GM19035 (cell line): ENCODE data around the gene EXOC3L4.

Experiments
- ATAC-seq: cut with Tn5 transposase; IDR thresholded peaks from one replicate; pipeline ENCODE4 v1.9.1; 2021; ENCODE audit not compliant: unreplicated experiment

Gene EXOC3L4

DNA sequence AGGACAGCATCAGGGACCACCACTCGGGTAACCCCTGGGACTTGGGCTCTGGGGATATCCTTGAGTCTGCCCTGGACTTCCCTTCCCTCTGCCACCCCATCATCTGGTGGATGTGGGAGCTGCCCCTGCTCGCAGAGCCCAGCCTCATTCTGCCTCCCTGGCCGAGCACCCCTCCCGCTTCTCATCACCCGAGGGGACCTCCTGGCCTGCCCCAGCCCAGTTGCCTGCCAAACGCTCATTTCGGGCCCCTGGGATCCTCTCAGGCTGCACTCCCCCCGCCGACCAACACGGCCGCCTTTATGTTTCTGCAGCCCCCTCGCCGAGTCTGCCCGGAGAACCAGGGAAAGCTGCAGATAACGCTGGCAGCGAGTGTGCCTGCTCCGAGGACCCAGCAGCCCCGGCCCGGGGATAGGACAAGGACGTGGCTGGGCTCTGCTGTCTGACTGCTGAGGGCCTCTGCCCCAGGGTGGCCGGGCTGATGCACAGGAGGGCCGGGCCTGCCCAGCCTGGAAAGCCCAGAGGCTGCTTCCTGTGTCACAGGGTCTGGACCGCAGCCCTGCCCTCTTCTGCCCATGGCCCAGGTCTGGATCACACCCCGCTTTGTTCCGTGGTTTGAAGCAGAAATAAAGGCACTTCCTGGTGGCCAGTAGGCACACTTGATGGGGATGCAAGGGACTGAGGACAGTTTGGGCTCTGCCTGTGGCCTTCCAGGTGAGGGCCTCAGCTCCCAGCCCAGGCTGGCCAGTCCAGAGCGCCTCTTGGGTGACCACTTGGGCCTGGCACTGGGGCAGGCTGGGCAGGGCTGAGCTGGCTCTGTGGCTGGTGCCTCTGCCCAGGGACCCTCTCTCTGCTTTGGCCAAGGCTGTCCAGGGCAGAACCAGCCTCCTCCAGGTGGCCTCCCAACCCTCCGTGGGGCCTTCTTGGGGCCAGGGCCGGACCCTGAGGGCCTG is 4.9 kb upstream of the EXOC3L4 start:
- ATAC-seq, result no peak

DNA sequence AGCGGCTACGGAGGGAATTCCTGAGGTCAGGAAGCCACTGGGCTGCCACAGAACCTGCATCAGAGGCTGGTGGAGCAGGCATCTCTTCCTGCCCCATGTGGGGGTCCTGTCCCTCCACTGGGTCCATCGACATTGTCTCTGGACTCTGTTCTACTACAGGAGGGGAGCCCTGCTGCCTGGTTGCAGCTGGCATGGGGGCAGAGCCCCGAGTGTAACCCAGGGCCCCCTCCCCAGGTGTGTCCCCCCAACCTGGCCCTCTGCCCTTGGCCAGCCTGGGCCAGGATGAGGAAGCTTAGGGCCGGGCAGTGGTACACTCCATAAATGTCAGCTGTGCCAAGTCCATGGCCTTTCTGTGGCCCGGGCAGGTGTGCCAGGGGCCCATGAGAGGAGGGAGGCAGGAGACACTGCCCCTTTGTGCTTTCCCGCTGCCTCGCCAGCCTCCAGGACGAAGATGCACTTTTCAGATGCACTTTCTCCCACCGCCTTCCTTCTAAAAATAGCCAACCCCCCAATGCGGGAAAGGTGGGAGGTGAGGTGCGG is 4.0 kb upstream of the EXOC3L4 start:
- no peak for ATAC-seq

DNA sequence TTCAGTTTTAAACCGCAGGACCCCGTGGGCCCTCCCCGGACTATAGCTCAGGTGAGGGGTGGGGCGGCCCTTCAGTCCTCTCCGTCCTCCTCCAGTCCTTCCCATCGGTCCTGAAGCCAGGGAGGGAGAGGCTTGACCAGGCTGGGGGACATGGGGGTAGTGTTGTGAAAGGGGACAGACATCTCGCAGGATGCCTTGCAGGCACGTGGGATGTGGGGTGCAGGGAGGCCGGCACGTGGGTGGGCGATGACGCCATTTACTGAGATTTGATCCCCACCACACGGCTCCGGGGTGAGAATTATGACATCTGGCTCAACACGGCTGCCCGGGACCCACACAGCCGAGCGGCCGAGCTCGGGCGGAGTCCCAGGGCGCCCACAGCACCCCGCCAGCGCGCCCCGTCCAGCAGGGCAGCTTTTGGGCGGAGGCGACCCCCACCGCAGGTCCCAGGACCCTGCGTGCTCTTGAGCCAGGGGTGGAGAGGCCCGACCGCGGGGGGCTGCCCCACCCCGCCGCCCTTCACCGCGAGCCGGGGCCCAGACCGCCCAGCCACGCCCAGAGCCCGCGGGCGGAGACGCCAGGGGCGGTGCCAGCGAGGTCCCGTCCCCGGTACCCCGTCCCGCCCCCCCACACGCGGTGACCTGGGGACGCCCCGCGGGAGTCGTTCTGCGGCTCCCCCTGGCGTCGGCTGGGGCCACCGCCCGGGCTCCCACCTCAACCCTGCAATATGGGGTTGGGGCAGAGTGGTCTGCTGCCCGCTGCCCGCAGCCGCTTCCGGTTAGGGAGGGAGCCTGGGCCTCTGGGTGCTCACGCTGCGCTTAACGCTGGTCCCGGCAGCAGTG is 3.3 kb upstream of the EXOC3L4 start:
- ATAC-seq, result peak; percentile 65

DNA sequence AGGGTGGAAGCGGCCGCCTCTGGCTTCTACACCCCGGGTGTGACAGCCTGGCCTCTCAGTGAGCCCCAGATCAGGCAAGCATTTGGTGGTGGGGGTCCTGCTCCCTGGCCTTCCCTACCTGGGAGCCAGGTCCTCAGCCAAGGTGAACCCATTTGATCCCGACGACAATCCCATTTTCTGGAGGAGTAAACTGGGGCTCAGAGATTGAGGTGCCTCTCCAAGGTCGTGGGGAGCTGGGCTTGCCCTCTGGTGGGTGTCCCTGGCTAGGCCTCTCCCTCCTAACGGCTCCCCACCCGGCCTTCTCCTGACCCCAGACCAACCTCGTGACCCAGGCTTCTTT is 2.7 kb upstream of the EXOC3L4 start:
- ATAC-seq, result no peak

DNA sequence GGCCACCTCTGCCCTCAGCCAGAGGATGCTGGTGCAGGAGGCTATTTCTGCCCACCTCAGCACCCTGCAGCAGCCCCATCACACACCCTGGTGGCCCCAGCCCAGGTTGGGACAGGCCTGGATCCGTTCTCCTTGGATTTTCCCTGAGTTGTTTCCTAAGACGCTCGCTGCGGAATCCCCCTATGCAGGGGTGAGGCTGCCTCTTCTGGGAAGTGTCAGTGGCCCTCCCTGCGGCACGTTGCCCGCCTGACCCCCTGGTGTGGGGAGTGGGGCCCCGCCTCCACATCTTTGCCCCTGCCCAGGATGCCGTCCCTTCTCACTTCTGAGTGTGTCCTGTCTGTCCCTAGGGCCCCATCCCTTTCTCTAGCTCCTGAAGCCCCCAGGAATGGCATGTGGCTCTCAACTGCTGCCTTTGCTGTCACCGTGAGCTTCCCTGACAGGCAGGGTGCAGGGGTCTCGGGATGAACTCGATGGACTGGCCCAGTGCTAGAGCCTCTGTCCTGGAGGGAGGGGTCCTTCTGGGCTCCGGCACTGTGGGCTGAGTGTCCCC is 594 bp upstream of the EXOC3L4 start:
- ATAC-seq, result no peak

DNA sequence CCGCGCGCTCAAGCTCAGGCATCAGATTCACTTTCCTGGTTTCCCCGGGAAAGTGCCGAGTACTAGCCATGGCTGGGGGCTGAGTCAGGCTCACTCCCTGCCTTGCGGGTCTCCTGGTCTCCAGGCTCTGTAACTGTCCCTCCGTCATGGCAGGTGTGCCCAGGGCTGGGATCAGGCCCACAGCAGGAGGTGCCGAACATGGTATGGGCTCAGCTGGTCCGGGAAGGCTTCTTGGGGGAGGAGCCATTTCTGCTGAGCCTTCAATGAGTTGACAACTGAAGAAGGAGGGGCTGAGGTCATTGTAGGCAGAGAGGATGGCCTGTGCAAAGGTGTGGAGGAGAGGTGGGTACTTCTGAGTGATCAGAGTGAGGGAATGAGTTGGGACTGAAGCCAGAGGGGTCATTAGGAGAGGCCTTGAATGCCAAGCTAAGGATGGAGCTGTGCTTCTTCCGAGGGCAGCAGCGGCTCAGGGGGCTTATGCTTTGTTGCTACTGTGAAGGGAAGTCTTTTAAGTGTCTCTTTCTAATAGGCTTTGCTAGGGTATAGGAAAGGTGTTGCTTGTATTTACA is 769 bp downstream of the EXOC3L4 start:
- no peak for ATAC-seq

DNA sequence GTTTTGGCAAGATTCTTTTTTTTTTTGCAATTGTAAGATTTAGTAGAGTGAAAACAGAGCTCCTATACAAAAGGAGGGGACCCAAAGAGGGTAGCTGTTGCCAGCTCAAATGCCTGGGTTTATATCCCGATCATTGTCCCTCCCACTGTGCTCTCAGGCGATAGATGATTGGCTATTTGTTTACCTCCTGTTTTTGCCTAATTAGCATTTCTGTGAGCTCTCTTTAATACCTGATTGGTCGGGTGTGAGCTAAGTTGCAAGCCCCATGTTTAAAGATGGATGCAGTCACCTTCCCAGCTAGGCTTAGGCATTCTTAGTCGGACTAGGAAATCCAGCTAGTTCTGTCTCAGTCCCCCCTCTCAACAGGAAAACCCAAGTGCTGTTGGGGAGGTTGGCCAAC is 1.9 kb downstream of the EXOC3L4 start:
- ATAC-seq, result no peak

DNA sequence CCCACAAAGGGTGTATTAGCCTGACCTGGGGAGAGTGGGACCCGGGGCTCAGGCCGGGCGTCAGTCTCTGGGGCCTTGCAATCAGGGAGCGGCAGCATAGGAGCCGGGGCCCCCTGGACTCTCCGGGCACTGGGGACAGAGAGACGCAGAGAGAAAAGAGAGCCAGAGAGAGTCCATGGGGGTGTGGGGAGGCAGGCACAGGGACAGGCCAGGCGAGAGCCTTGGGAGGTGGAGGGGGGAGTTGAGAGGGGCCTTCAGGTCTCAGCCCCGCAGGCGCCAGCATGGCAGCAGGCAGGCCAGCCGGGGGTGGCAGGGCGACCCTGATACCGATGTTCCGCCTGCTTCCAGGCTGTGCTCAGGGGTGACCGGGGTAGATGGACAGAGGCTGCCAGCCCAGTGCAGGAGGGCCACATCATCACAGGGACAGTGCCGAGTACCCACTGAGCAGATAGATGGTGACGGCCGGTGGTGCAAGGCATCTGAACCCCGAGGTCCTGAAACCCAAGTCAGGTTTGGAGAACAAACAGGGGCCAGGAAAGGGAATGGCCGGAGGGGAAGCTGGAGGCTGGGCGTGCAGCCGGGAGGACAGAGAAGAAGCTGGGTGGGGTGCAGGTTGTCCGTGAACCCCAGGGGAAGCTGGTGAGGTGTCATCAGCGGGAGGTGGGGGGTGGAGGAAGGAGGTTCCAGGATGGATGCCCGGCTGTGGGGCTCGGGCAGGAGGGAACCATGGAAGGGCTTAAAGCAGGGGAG is 2.9 kb downstream of the EXOC3L4 start:
- ATAC-seq, result no peak

DNA sequence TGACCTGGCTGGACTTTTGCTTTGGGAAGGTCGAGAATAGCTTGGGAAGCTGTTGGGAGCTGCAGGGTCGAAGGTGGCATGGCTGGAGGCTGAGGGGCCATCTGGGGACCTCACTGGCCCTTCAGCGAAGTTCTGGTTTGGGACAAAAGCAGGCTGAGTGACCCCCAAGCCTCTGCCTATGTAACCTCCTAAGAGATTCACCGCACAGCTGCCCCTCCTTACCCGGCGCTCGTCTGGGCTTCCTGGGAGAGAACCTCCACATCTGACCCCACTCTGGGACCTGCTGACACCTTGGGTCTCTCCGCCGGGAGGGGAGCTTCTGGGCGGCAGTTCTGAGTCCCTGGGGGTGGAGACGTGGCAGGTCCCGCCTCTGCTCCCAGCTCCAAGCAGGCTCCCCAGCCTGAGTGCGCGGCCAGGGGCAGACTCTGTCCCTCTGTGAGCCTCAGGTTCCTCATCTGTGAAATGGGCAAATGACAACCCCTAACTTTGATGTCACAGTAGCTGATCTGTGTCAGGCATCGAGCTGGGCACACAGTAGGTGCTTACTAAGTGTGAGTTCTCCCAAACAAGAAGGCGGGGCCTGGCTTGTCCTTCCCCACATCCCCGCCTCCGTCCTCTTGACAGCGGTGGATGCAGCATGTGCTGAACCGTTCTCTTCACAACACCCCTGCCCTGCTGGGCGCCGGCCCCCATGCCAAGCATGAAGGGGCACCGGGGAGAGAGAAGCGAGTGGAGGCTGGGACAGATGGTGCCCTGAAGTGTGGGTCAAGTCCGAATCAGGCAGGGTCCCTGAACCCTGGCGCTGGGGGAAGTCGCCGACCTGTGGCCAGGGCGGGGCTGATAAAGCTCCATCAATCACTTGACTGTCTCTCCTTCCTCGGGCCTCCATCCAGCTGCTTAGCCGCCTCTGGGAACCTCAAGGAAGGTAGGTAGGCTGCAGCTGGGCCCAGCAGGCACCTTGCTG is 3.8 kb downstream of the EXOC3L4 start:
- ATAC-seq, result no peak

DNA sequence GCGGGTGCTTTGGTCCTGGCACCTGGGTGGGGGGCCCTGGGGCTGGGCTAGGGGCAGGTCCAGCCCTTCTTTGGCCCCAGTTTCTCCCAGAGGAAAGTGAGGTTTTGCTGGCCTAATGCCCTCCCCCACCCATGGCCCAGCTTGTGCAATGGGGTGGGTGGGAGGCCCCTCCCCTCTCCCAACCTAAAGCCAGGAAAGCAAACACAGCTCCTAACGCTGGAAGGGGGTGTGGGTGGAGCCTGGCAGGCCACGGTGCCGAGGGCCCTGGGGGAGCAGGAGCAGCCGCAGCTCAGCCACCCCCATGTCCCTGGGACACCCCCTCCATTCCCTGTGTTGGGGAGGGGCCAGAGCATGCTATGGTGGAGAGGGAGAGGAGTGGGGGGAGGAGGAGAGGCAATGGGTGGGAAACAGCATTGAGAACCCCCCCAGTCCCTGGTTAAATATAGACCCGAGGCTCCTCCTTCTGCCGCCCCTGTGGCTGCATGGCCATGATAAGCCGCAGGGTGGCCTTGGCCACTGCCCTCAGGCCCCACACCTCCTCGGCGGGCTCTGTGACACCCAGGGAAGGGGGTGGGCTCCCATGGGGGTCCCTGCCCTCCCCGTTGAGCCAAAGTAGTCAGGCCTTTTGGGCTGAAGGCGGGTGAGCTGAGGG is 4.7 kb downstream of the EXOC3L4 start:
- ATAC-seq, result no peak

DNA sequence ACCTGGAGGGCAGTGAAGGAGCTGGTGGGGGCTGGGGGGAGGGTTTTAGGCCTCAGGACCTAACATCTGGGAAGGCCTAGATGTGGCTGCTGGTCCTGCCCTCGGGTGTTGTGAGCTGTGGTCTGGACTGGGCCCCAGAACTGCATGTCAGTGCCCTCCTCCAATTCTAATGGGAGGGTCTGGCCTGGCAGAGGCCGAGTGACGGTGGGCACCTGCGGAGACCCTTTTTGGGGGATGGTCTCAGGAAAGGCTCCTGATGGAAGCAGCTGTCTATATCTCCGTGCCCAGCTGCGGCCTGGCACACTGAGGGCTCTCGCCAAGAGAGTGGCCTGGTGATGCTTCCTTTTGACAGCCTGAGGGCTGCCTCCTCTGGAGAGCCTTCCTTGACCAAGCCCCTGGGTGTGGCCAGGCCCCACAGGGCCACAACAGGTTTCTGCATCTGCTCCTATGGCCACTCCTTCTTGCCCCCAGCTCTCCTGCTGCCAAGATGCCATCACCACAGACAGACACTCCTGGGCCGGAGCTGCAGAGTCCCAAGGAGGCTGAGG is 5.3 kb downstream of the EXOC3L4 start:
- ATAC-seq, result no peak

DNA sequence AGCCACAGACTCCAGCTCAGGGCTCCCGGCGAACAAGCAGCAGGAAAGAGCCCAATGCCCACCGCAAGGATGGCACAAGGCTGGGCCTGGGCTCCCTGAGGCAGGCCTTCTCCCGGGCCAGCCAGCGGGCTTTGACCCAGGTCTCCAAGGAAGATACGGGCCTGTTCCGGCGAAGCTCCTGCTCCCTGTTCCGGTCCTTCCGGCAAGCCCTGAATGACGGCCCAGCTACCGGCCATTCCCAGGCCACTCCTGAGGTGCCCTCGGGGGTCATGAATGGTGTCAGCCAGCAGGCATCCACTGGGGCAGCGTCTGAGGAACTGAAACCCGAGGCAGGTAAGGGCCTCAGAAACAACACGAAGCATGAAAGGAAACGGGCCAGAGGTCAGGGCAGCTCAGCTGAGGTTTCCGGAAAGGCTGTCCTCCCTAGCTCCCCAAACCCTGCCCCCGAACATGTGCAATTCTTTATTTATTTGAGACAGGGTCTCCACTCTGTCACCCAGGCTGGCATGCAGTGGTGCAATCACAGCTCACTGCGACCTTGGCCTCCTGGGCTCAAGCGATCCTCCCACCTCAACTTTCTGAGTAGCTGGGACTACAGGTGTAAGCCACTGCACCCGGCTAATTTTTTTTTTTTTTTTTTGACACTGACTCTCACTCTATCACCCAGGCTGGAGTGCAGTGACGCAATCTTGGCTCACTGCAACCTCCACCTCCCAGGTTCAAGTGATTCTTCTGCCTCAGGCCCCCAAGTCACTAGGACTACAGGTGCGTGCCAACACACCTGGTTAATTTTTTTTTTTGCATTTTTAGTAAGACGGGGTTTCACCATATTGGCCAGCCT is 6.0 kb downstream of the EXOC3L4 start:
- ATAC-seq, result no peak

DNA sequence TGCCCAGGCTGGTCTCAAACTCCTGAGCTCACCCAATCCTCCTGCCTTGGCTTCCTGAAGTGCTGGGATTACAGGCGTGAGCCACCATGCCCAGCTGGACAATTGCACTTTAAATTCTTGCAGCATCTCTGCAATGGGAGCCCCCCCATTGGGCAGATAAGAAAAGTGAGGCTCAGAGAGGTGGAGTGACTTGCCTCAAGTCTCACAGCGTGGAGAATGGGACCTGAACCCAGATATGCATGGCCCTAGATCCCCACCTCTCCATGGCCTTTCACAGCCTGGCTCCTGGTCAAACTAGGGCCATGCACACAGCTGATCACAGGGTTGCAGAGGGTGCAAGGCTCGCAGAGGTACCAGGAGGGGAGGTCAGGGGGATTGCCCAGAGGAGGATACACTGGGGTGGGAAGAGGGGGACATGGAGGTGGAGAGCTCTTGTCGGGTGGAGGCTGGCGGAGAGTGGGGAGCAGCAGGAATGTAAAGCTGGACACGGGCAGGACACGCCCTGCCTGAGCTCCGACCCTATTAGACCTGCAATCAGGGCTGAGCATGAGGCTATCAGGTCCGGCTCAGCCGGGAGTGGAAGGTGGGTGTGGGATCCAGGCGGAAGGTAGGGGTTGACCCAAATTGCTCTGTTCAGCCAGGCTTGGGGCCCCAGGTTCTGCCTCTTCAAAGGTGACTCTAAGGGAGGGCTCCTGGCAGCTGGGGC is 6.9 kb downstream of the EXOC3L4 start:
- ATAC-seq, result no peak

DNA sequence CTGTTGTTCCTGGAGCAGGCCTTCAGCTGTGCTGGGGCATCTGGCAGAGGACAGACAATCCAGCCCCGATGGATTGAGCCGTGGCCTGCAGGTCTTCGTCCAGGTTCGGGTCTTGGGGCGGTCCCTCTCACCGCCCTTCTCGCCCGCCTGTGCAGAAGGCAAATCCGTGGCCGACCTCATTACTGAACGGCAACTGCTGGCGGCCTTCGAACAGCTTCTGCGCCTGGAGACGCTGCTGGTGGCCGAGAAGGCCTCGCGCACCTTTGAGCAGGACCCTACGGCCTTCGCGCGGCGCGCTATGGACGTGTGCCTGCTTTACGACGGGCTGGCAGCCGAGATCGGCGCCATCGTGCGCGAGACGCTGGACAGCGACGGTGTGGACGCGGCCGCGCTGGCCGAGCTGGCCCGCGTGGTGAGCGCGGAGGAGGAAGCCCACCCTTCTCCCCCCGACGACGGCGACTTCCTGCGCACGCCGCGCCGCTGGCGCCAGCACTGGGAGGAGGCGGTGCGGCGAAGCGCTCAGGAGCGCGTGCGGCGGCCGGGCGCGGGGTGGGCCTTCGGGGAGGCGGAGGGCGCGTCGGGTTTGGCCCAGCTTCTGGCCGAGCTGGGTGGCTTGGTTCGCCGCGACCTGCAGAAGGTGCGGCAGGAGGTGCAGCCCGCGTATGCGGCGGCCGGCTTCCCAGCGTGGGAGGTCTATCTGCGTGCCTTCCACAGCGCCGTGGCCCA is 7.6 kb downstream of the EXOC3L4 start:
- ATAC-seq, result no peak

DNA sequence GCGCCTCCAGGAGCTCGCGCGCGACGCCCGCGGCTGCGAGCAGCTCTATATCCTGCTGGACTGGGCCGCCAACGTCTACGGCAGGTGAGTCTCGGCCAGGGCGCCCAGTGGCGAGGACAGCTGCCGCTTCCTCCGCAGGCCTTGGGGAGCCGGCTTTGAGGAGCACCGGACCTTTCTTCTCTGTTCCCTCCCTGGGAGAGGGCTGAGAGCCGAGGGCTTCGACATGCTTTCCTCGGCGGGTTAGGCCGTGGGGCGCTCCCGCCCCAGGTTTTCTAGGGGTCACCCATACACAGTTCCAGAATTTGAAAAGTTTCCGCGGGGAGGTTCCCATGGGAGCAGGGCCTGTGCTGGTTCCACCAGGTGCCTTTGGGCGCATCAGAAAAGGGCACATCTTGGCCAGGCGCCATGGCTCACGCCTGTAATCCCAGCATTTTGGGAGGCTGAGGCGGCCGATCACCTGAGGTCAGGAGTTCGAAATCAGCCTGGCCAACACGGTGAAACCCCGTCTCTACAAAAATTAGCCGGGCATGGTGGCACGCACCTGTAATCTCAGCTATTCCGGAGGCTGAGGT is 8.2 kb downstream of the EXOC3L4 start:
- ATAC-seq, result no peak
